GM13977 (cell line): ENCODE results near the gene NIPA2.

Source experiments
- DNase-seq: peaks from one replicate; pipeline ENCODE4 v3.0.0; 2012; ENCODE audit warnings: low spot score
- CTCF ChIP-seq: IDR thresholded peaks from 2 replicates; pipeline ENCODE4 v1.5.1; 2012; ENCODE audit warnings: mild to moderate bottlenecking, control low read depth; ENCODE audit not compliant: insufficient read depth; ENCODE audit errors: extremely low read depth, missing control alignments
- in situ Hi-C: fragments of 300-500 bp; cut with MboI; formaldehyde crosslinking; loops from one replicate; pipeline ENCODE4 v1.12.0; 2022; ENCODE audit warnings: low sequenced_read_pairs, low pct_unique_long_range_greater_than_20kb, mixed read lengths, inconsistent platforms; ENCODE audit not compliant: unreplicated experiment

Gene NIPA2

GRCh38 chr15:22893881-22894280 is 55.4 kb downstream of the NIPA2 start:
- in situ Hi-C loops: loop anchor here (25.0 kb wide), 1 partner anchor 93 kb away; the partner anchor contains the start of gene CYFIP1

GRCh38 chr15:22895465-22896190 is 57.2 kb downstream of the NIPA2 start:
- peak; percentile 66 for DNase-seq
- TF ChIP-seq CTCF: no peak
- in situ Hi-C loops: loop anchor here (25.0 kb wide), 1 partner anchor 92 kb away; the partner anchor contains the start of gene CYFIP1

More at GRCh38 chr15:22893881-22894280, 55.4 kb downstream of the NIPA2 start:
- no peak for DNase-seq
- no peak for TF ChIP-seq CTCF

GRCh38 chr15:22902046-22902445 is 63.6 kb downstream of the NIPA2 start:
- in situ Hi-C loops: no loop called here
- DNase-seq: no peak

DNA sequence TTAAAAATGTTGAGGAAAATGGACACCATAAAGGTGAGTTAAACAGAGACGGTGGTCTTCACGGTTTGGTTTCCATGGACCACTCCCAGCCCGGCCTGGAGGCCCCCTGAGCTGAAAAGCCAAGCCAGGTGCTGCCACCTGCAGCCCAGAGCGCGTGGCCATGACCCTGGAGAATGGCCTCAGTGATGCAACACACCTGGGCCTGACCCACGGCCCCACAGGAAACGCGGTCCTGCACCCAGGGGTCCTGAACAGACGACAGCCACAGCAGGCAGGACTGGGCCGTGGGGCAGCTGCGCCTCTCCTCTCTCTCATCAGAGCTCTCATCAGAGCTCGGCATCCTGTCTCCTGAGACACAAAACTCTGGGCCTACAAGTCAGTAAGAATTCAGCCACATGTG is 64.1 kb downstream of the NIPA2 start:
- no peak for DNase-seq
- peak; percentile 24 for TF ChIP-seq CTCF
- in situ Hi-C loops: no loop called here

More at GRCh38 chr15:22902046-22902445, 63.6 kb downstream of the NIPA2 start:
- TF ChIP-seq CTCF: no peak

DNA sequence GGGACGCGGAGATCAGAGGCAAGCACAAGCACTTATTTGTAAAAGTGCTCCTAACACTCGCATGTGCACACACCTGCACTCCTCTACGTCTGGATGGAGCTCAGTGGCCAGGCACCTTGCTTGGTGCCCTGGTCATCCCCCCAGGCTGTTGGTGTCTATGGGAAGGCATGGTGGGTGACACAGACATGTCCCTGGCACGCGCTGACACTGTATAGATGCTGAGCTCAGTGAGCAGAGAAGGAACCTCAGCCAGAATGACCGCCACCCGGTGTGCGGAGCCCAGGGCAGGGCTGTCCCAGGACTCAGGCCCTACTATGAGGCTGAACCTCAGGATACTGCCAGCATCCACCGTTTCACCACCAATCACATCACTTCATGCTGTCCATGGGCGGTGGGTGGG is 64.5 kb downstream of the NIPA2 start:
- TF ChIP-seq CTCF: no peak
- no peak for DNase-seq
- in situ Hi-C loops: no loop called here

DNA sequence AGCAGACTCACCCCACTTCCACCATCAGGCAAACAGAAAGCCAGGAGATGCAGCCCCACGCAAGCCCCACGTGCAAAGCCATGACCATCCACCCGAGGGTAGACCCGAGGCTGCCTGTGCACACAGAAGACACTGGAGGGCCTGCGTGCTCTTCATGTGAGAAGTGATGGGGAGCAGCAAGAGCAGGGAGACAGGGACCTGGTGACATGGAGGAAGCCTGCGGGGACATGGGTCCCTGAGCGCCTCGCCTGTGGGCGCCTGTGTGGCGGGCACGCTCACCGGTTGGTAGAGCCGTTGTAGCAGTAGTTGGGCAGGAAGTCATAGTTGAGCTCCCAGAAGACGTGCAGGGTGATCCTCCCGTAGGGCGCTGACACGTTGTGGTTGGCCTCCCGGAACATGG is 65.0 kb downstream of the NIPA2 start:
- in situ Hi-C loops: no loop called here
- TF ChIP-seq CTCF: no peak
- DNase-seq: no peak
